B cell (primary cell): ENCODE data around the gene MED31. TPM values are rescaled to one million over a fixed set of nuclear protein-coding genes. Genes with fewer than 3 reads are reported as not detected.

Experiments used
- ATAC-seq: fragments of 200-7000 bp; cut with Tn5 transposase; one replicate; pipeline ENCODE4 v1.10.0; 2021; ENCODE audit warnings: low read depth, mild to moderate bottlenecking, moderate number of reproducible peaks, moderate library complexity
- CTCF ChIA-PET: fragments of 350-600 bp; sonication (Branson Sonifier 250); formaldehyde crosslinking; loops from one replicate; lab custom pipeline; 2021; ENCODE audit warnings: antibody characterized with exemption, inconsistent platforms; lab: Charles Lee
- POLR2A ChIA-PET: fragments of 350-600 bp; sonication (Branson Sonifier 250); formaldehyde crosslinking; loops from one replicate; lab custom pipeline; 2021; ENCODE audit warnings: antibody characterized with exemption; lab: Charles Lee
- DNase-seq: peaks from one replicate; pipeline ENCODE4 v3.0.0; 2013
- H2AFZ ChIP-seq: 2 replicates; pipeline ENCODE4 v1.6.1; 2012; ENCODE audit warnings: mild to moderate bottlenecking, low read depth, low read length; ENCODE audit not compliant: insufficient read depth, poor library complexity, severe bottlenecking
- H3K27ac ChIP-seq, 2 donors: 1 replicate in 1 of 2; 2 replicates in 1 of 2; pipeline ENCODE4 v1.5.1; 2012 to 2013; ENCODE audit warnings: low read length in 2 of 2, mild to moderate bottlenecking in 2 of 2, moderate library complexity in 1 of 2
- H3K27me3 ChIP-seq, 4 experiments: fragments of 200-600 bp in 1 of 4; sonication (generic) in 1 of 4; replicated peaks in 1 of 4; 1 replicate in 2 of 4; 2 replicates in 2 of 4; pipeline versions ENCODE4 v1.6.1 to v1.7.0; 2013 to 2016; ENCODE audit warnings: low read length in 3 of 4, mild to moderate bottlenecking in 2 of 4, mixed read lengths in 1 of 4, moderate library complexity in 1 of 4; ENCODE audit not compliant: insufficient read depth in 4 of 4, control insufficient read depth in 3 of 4; ENCODE audit errors: control extremely low read depth in 1 of 4
- H3K36me3 ChIP-seq, 2 experiments: replicated peaks in 1 of 2; 1 replicate in 1 of 2; 2 replicates in 1 of 2; pipeline versions ENCODE4 v1.6.1 to v1.7.1; 2013; ENCODE audit warnings: low read length in 1 of 2; ENCODE audit not compliant: insufficient read depth in 2 of 2, control insufficient read depth in 1 of 2; ENCODE audit errors: control extremely low read depth in 1 of 2, extremely low read depth in 1 of 2
- H3K4me1 ChIP-seq, 2 donors: fragments of 200-600 bp in 1 of 2; sonication (generic) in 1 of 2; 1 replicate in 1 of 2; 2 replicates in 1 of 2; pipeline versions ENCODE4 v1.5.1 to v1.6.1; 2013 to 2017; ENCODE audit warnings: low read length in 2 of 2; ENCODE audit not compliant: control insufficient read depth in 2 of 2, insufficient read depth in 2 of 2
- H3K4me2 ChIP-seq: replicated peaks from 2 replicates; pipeline ENCODE3; 2012; ENCODE audit warnings: mild to moderate bottlenecking, low read depth, low read length; ENCODE audit not compliant: poor library complexity, severe bottlenecking
- H3K4me3 ChIP-seq, 5 experiments: fragments of 200-600 bp in 1 of 5; sonication (generic) in 1 of 5; 1 replicate in 3 of 5; 2 replicates in 2 of 5; pipeline versions ENCODE4 v1.5.1 to v1.7.0; 2011 to 2016; ENCODE audit warnings: low read length in 4 of 5, mild to moderate bottlenecking in 4 of 5, low read depth in 2 of 5, control low read depth in 1 of 5, moderate library complexity in 1 of 5; ENCODE audit not compliant: insufficient read depth in 1 of 5; ENCODE audit errors: control extremely low read depth in 1 of 5, extremely low read depth in 1 of 5
- H3K79me2 ChIP-seq: fragments of 200-600 bp; sonication (generic); one replicate; pipeline ENCODE4 v1.6.0; 2016; ENCODE audit warnings: low read length; ENCODE audit not compliant: control insufficient read depth, insufficient read depth
- H3K9ac ChIP-seq: fragments of 200-600 bp; sonication (generic); 2 replicates; pipeline ENCODE4 v1.6.1; 2017; ENCODE audit warnings: mild to moderate bottlenecking, low read length, moderate library complexity
- H3K9me3 ChIP-seq, 3 donors: one replicate each; pipeline versions ENCODE4 v1.6.1 to v1.7.1; 2013; ENCODE audit warnings: low read length in 2 of 3; ENCODE audit not compliant: control insufficient read depth in 2 of 3, insufficient read depth in 1 of 3; ENCODE audit errors: control extremely low read depth in 1 of 3
- H4K20me1 ChIP-seq: 2 replicates; pipeline ENCODE4 v1.6.0; 2012; ENCODE audit warnings: mild to moderate bottlenecking, low read length; ENCODE audit not compliant: insufficient read depth, control insufficient read depth, poor library complexity, severe bottlenecking
- H3K27ac Mint-ChIP-seq: one replicate; pipeline ENCODE4 v1.8.0; 2021; ENCODE audit warnings: mixed read lengths
- H3K27me3 Mint-ChIP-seq: one replicate; pipeline ENCODE4 v1.8.0; 2021; ENCODE audit warnings: mixed read lengths
- H3K4me1 Mint-ChIP-seq: one replicate; pipeline ENCODE4 v1.8.0; 2021; ENCODE audit warnings: mixed read lengths
- H3K4me3 Mint-ChIP-seq: one replicate; pipeline ENCODE4 v1.8.0; 2021; ENCODE audit warnings: mixed read lengths
- H3K9me3 Mint-ChIP-seq: one replicate; pipeline ENCODE4 v1.8.0; 2022; ENCODE audit warnings: mixed read lengths; ENCODE audit not compliant: insufficient read depth
- EZH2 ChIP-seq: IDR thresholded peaks from 2 replicates; pipeline ENCODE4 v1.6.1; 2012; ENCODE audit warnings: borderline replicate concordance, low read depth, mild to moderate bottlenecking, moderate library complexity, low read length; ENCODE audit not compliant: insufficient read depth, poor library complexity, severe bottlenecking
- WGBS: methylation state at CpG from one replicate; pipeline ENCODE4 v1.1.5; 2013; ENCODE audit warnings: missing lambda C conversion rate; ENCODE audit not compliant: insufficient coverage; 5-methylcytosine and 5-hydroxymethylcytosine counted together
- intact Hi-C: fragments of 100-400 bp; cut with micrococcal nuclease; formaldehyde crosslinking; loops from one replicate; pipeline ENCODE4 v1.10.0; 2022
- polyA plus RNA-seq: library from polyadenylated mRNA; depleted of rRNA; stranded (reverse); fragments of >200 nt; gene quantifications from 2 replicates; pipeline ENCODE4 v1.2.3, GENCODE V29; 2012
- total RNA-seq, 2 donors: library from RNA; stranded (reverse); fragments of 120-200 nt in 1 of 2; gene quantifications; 1 replicate in 1 of 2; 2 replicates in 1 of 2; pipeline versions ENCODE4 v1.2.3 to v1.2.4, GENCODE V29; 2013 to 2022
- TF ChIP-seq, protein P1 (sequence below): fragments of 200-600 bp; IDR thresholded peaks from one replicate; pipeline ENCODE4 v1.8.0; 2022; ENCODE audit warnings: antibody characterized with exemption, mild to moderate bottlenecking

Gene MED31
- total and polyA plus RNA-seq, 2 donors (not counting 1 experiment from before 2014, with no cell fraction given) = 9.2 to 25.5 TPM

DNA sequence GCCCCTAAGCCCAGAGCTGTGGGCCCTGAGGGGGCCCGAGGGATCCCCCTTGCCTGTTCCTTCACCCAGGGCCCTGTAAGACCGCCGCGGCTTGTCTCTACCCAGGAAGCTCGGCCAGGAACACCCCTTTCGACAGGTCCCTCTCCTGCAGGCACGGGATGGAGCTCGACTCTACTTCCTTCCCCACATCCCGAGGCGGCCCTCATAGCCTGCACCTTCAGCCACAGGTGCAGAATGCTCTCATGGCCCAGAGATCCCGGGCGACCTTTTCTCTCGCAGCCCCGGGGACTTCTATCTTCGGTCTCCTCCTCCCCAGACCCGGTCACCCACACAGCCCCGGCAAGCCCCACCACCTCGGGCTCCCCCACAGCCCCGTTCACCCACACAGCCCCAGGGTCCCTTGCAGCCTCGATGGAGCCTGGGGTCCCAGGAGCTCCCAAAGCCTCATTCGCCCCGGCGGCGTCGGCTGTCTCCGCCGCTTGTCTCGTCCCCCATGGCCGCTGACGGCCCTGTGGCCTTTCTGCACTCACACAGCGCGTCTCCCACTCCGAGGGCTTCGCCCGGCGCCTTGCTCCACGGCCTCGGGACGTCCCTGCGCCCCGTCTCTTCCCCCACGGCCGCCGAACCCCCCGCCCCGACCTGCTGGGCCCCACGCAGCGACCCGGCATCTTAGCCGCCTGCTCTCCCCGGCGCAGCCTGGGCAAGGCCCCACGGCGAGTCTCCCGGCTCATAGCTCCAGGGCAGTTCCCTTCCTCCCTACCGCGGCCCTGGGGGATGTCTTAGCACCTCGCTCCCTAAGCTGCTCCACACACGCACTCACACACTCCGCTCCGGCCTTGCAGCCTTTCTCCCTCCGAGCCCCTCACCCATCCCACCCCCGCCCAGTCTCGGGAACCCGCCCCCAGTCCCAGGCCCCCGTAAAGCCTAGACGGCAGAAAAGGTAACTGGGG, 11.5 kb downstream of the MED31 start:
- Histone ChIP-seq H3K4me3 (peak overlapping the region in 4 of 5 experiments; percentile 83 to 94 (median 90)), H4K20me1 (peaks cover 6% of the 10 kb centered on the region), H3K27ac (peak overlapping the region; percentile 64 to 89), H3K79me2 (peaks cover 47% of the 10 kb centered on the region), H2AFZ (peak overlapping the region; percentile 99), H3K9me3 (no peaks in the 10 kb centered on the region), H3K4me1 (peaks cover 22 to 30% of the 10 kb centered on the region in 2 donors), H3K4me2 (peak overlapping the region; percentile 87), H3K9ac (peak overlapping the region; percentile 90), H3K36me3 (peaks cover 1 to 21% of the 10 kb centered on the region in 2 experiments), H3K27me3 (no peaks in the 10 kb centered on the region)
- peak; percentile 7 for ATAC-seq
- TF ChIP-seq, protein P1, sequence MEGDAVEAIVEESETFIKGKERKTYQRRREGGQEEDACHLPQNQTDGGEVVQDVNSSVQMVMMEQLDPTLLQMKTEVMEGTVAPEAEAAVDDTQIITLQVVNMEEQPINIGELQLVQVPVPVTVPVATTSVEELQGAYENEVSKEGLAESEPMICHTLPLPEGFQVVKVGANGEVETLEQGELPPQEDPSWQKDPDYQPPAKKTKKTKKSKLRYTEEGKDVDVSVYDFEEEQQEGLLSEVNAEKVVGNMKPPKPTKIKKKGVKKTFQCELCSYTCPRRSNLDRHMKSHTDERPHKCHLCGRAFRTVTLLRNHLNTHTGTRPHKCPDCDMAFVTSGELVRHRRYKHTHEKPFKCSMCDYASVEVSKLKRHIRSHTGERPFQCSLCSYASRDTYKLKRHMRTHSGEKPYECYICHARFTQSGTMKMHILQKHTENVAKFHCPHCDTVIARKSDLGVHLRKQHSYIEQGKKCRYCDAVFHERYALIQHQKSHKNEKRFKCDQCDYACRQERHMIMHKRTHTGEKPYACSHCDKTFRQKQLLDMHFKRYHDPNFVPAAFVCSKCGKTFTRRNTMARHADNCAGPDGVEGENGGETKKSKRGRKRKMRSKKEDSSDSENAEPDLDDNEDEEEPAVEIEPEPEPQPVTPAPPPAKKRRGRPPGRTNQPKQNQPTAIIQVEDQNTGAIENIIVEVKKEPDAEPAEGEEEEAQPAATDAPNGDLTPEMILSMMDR = no peak
- TF ChIP-seq EZH2 = no peak
- Mint-ChIP-seq H3K27ac (peak overlapping the region; percentile 99), H3K4me1 (peaks cover 37% of the 10 kb centered on the region), H3K4me3 (peak overlapping the region; percentile 98), H3K27me3 (no peaks in the 10 kb centered on the region), H3K9me3 (no peaks in the 10 kb centered on the region)
- ChIA-PET POLR2A (interaction anchor here (1.0 to 1.2 kb wide), 2 partner anchors 17 to 22 kb away, joined by 3 read pairs; no protein-coding TSS in a partner anchor), CTCF (interaction anchor here (0.6 kb wide), 1 partner anchor 982 kb away, joined by 3 read pairs; no protein-coding TSS in a partner anchor)
- no peak for DNase-seq
- under 1% methylated on average over 58 of the region's 67 CpGs for WGBS
- intact Hi-C loops = loop anchor here (1.0 to 2.0 kb wide), 2 partner anchors 17 to 196 kb away; partner anchors contain the start of gene PIMREG
